H7 (cell line): Measurements from ENCODE around the gene SP3. TPM values are rescaled to one million over a fixed set of nuclear protein-coding genes. Genes with fewer than 3 reads are reported as not detected.
"Not testable (repeated sequence)": the region's sequence is repeated elsewhere in the genome, so short reads cannot be mapped to it uniquely, and the experiment has no call there.

Experiments
- DNase-seq: peaks from one replicate; pipeline ENCODE4 v3.0.0; 2012
- H3K27me3 ChIP-seq: 2 replicates; pipeline ENCODE4 v1.6.0; 2011; ENCODE audit warnings: mild to moderate bottlenecking, low read length; ENCODE audit not compliant: control insufficient read depth, insufficient read depth
- H3K36me3 ChIP-seq: replicated peaks from 2 replicates; pipeline ENCODE4 v1.5.1; 2011; ENCODE audit warnings: low read length; ENCODE audit not compliant: control insufficient read depth, insufficient read depth
- H3K4me3 ChIP-seq: 2 replicates; pipeline ENCODE4 v1.5.1; 2011; ENCODE audit warnings: low read depth, mild to moderate bottlenecking, control low read depth, low read length, moderate library complexity; ENCODE audit not compliant: insufficient read depth
- total RNA-seq: library from RNA; depleted of rRNA; stranded (reverse); fragments of >200 nt; shearing (Covaris generic); gene quantifications from 2 replicates; pipeline ENCODE4 v1.2.3, GENCODE V29; 2014

The SP3 gene
- total RNA-seq, 1 experiment from 2014 or later, result 107 TPM

GRCh38 chr2:173889464-173889863, 75.7 kb downstream of the SP3 start:
- H3K27me3 ChIP-seq, DNase-seq, H3K36me3 ChIP-seq, H3K4me3 ChIP-seq: not testable (repeated sequence)

GRCh38 chr2:173886613-173887012, 78.6 kb downstream of the SP3 start:
- Histone ChIP-seq H3K36me3 (no peaks in the 10 kb centered on the region), H3K27me3 (no peaks in the 10 kb centered on the region), H3K4me3 (no peak overlapping the region)
- no peak for DNase-seq

GRCh38 chr2:173884025-173884802, 81.0 kb downstream of the SP3 start:
- H3K36me3 ChIP-seq, result no peaks in the 10 kb centered on the region
- DNase-seq, result peak; percentile 52
- no peaks in the 10 kb centered on the region for H3K27me3 ChIP-seq
- no peak overlapping the region for H3K4me3 ChIP-seq

GRCh38 chr2:173881886-173882285, 83.3 kb downstream of the SP3 start:
- Histone ChIP-seq H3K4me3 (no peak overlapping the region), H3K27me3 (no peaks in the 10 kb centered on the region)

GRCh38 chr2:173881461-173881860, 83.7 kb downstream of the SP3 start:
- Histone ChIP-seq H3K4me3 (no peak overlapping the region), H3K36me3 (no peaks in the 10 kb centered on the region)
- no peak for DNase-seq

More at GRCh38 chr2:173881886-173882285, 83.3 kb downstream of the SP3 start:
- DNase-seq, result no peak
- no peaks in the 10 kb centered on the region for H3K36me3 ChIP-seq

GRCh38 chr2:173880561-173880960, 84.6 kb downstream of the SP3 start:
- DNase-seq, result no peak
- no peak overlapping the region for H3K4me3 ChIP-seq
- H3K36me3 ChIP-seq, result no peaks in the 10 kb centered on the region
- no peaks in the 10 kb centered on the region for H3K27me3 ChIP-seq

More at GRCh38 chr2:173881461-173881860, 83.7 kb downstream of the SP3 start:
- no peaks in the 10 kb centered on the region for H3K27me3 ChIP-seq

GRCh38 chr2:173876833-173877413, 88.2 kb downstream of the SP3 start:
- no peak for DNase-seq
- 0 out of 2 replicates have a peak, but pooled peaks cover 1% of the 10 kb centered on the region for H3K27me3 ChIP-seq
- H3K36me3 ChIP-seq, result no peaks in the 10 kb centered on the region
- H3K4me3 ChIP-seq, result no peak overlapping the region

GRCh38 chr2:173874894-173875237, 90.3 kb downstream of the SP3 start:
- H3K27me3 ChIP-seq, result 0 out of 2 replicates have a peak, but pooled peaks cover 1% of the 10 kb centered on the region
- no peaks in the 10 kb centered on the region for H3K36me3 ChIP-seq
- DNase-seq, result no peak
- H3K4me3 ChIP-seq, result no peak overlapping the region

- peak; percentile 49 for DNase-seq
- no peaks in the 10 kb centered on the region for H3K36me3 ChIP-seq
- H3K27me3 ChIP-seq, result 0 out of 2 replicates have a peak, but pooled peaks cover 1% of the 10 kb centered on the region
- H3K4me3 ChIP-seq, result no peak overlapping the region
These were observed 90.9 kb downstream of the SP3 start for GRCh38 chr2:173874003-173874893.

- DNase-seq, result no peak
- no peak overlapping the region for H3K4me3 ChIP-seq
- H3K27me3 ChIP-seq, result 0 out of 2 replicates have a peak, but pooled peaks cover 1% of the 10 kb centered on the region
- no peaks in the 10 kb centered on the region for H3K36me3 ChIP-seq
These were observed 92.5 kb downstream of the SP3 start for GRCh38 chr2:173872714-173873113.

GRCh38 chr2:173869244-173870229, 95.6 kb downstream of the SP3 start:
- DNase-seq, result no peak
- Histone ChIP-seq H3K36me3 (no peaks in the 10 kb centered on the region), H3K4me3 (no peak overlapping the region), H3K27me3 (0 out of 2 replicates have a peak, but pooled peaks cover 1% of the 10 kb centered on the region)

- H3K27me3 ChIP-seq, result no peaks in the 10 kb centered on the region
These were observed 96.8 kb downstream of the SP3 start for GRCh38 chr2:173868406-173868805.

GRCh38 chr2:173866874-173867618, 98.1 kb downstream of the SP3 start:
- Histone ChIP-seq H3K4me3 (no peak overlapping the region), H3K36me3 (no peaks in the 10 kb centered on the region), H3K27me3 (no peaks in the 10 kb centered on the region)
- no peak for DNase-seq

More at GRCh38 chr2:173868406-173868805, 96.8 kb downstream of the SP3 start:
- Histone ChIP-seq H3K4me3 (no peak overlapping the region), H3K36me3 (no peaks in the 10 kb centered on the region)
- DNase-seq, result no peak
